HG03457 (cell line): Measurements from ENCODE around the gene NOD2.
A peak's percentile ranks its signal among the peaks of the same experiment; 100 is the strongest.

Experiments used
- ATAC-seq: cut with Tn5 transposase; IDR thresholded peaks from one replicate; pipeline ENCODE4 v1.9.1; 2021; ENCODE audit warnings: moderate number of reproducible peaks; ENCODE audit not compliant: unreplicated experiment

NOD2 gene

GRCh38 chr16:50690177-50690576 lies 3.2 kb upstream of the NOD2 start:
- ATAC-seq = no peak

- no peak for ATAC-seq
Observed at GRCh38 chr16:50692644-50692998, 785 bp upstream of the NOD2 start.

GRCh38 chr16:50694206-50694605 lies 800 bp downstream of the NOD2 start:
- no peak for ATAC-seq

GRCh38 chr16:50695017-50696000 lies 1.9 kb downstream of the NOD2 start:
- ATAC-seq = no peak

DNA sequence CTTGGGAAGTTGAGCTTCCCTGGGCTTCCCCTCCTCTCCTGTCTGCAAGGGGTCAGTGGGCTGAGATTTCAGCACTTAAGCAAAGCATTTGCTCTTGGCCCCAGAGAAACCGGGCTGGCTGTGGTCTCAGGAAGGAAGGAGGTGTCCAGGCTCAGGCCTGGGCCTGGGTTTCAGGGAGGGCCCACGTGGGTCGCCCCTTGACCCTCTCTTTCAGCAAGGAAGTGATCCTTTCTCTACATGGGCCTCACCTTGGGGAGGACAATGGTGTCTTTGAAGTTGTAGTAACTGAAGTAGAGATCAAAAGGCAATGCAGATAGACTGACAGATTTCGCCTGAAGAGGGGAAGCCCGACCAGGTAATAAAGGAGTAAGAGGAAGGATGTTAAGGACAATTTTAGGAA lies 2.7 kb downstream of the NOD2 start:
- no peak for ATAC-seq

- peak; percentile 57 for ATAC-seq
Observed at GRCh38 chr16:50696575-50697420, 3.4 kb downstream of the NOD2 start.

GRCh38 chr16:50697421-50697715 lies 4.0 kb downstream of the NOD2 start:
- ATAC-seq = no peak

GRCh38 chr16:50697881-50698767 lies 4.7 kb downstream of the NOD2 start:
- ATAC-seq = no peak

DNA sequence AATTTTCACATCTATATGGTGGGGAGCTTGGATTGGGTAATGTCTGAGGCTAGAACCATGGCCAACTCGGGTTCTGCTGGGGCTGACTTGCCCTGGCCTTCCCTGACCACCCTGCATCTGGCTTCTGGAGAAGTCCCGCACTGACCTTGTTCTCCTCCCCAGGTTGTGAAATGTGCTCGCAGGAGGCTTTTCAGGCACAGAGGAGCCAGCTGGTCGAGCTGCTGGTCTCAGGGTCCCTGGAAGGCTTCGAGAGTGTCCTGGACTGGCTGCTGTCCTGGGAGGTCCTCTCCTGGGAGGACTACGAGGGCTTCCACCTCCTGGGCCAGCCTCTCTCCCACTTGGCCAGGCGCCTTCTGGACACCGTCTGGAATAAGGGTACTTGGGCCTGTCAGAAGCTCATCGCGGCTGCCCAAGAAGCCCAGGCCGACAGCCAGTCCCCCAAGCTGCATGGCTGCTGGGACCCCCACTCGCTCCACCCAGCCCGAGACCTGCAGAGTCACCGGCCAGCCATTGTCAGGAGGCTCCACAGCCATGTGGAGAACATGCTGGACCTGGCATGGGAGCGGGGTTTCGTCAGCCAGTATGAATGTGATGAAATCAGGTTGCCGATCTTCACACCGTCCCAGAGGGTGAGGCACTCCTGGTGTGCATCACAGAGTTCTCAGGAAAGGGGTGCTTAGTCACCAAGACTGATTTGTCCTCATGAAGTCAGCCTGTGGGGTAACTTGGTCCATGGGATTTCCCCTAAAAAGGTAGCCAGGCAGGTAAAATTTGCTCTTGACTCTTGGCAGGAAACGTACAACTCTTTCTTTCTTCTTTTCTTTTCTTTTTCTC lies 6.1 kb downstream of the NOD2 start:
- ATAC-seq = no peak

DNA sequence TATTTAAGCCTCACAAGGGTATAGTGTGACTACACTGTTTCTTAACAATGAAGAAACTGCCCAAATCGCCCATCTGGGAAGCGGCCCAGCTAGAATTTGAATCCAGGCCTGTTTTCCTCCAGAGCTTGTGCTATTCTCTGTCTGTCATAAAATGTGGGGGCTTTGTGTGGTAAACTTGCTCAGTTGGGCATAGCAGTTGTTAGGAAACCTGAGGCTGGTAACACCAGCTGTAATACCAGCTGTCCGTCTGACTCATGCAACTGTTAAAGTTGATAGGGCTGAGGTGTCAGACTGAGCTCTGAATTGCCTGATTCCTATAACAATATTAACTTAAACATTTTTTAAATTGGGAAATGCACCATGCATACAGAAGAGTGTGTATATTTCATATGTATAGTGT lies 9.3 kb downstream of the NOD2 start:
- no peak for ATAC-seq

DNA sequence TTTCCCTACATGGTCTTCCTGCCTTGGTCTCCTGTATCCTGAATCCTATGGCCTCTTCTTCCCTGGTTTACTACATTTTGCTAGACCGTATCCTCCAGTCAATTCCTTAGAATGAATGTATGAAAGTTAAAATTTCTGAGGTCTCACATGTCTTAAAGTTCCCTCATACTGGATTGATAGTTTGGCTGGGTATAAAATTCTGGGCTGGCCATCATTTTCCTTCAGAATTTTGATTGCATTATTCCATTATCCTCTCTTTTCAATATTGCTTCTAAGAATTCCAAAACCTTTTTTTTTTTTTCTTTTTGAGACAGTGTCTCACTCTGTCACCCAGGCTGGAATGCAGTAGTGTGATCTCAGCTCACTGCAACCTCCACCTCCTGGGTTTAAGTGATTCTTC lies 10.8 kb downstream of the NOD2 start:
- ATAC-seq = no peak

DNA sequence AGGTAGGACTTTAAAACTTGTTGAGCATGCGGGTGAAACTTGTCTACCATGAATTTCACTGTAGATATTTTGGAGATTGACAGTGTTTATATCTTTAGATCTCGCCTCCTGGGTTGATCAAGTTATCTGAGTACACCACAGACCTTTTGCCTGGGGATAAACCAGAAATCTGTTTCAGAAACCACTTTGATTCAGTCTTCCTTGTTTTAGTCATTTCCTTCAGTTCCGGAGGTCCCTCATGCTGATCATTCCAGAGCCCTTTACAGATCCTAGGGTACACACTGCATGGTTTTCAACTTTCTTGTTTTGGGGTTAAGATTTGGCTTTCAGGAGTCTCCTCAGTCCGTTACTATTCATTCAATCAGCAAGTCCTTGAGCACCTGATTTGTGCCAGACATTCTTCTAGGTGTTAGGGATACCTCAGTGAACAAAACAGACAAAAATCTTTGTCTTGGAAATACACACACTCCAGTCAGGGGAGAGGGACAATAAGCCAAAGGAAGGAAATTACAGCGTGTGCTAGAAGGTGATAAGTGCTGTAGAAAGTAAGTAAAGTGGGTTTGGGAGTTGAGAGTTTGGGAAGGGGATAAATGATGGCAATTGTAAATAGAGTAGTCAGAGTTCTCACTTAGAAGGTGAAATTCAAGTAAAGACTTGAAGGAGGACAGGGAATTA lies 12.2 kb downstream of the NOD2 start:
- no peak for ATAC-seq

GRCh38 chr16:50706250-50706649 lies 12.8 kb downstream of the NOD2 start:
- ATAC-seq = no peak

- no peak for ATAC-seq
Observed at GRCh38 chr16:50708373-50709060, 15.1 kb downstream of the NOD2 start.

- ATAC-seq = no peak
Observed at GRCh38 chr16:50709061-50709684, 15.8 kb downstream of the NOD2 start.

GRCh38 chr16:50709980-50710379 lies 16.6 kb downstream of the NOD2 start:
- no peak for ATAC-seq

GRCh38 chr16:50711040-50711439 lies 17.6 kb downstream of the NOD2 start:
- ATAC-seq = no peak

DNA sequence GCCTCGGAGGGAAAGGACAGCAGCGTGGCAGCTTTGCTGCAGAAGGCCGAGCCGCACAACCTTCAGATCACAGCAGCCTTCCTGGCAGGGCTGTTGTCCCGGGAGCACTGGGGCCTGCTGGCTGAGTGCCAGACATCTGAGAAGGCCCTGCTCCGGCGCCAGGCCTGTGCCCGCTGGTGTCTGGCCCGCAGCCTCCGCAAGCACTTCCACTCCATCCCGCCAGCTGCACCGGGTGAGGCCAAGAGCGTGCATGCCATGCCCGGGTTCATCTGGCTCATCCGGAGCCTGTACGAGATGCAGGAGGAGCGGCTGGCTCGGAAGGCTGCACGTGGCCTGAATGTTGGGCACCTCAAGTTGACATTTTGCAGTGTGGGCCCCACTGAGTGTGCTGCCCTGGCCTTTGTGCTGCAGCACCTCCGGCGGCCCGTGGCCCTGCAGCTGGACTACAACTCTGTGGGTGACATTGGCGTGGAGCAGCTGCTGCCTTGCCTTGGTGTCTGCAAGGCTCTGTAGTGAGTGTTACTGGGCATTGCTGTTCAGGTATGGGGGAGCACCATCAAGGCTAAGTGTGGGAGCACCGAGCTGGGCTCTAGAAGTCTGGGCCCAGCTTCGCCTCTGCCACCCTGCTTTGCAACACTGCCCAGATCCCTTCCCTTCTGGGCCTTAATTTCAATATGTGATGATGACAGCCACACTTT lies 18.6 kb downstream of the NOD2 start:
- no peak for ATAC-seq
